Upper lobe of left lung (tissue), 6 donors: ENCODE results near the gene CTCF. TPM values are rescaled to one million over a fixed set of nuclear protein-coding genes. Genes with fewer than 3 reads are reported as not detected.

Experiments used
- ATAC-seq, 2 donors: fragments of 200-7000 bp; cut with Tn5 transposase; one replicate each; pipeline ENCODE4 v1.9.1; 2022; ENCODE audit warnings: mild to moderate bottlenecking in 2 of 2, moderate library complexity in 2 of 2; ENCODE audit not compliant: low FRiP score in 2 of 2
- DNase-seq, 2 donors: peaks; one replicate each; pipeline ENCODE4 v3.0.0-alpha.2; 2019 to 2020
- H3K27ac ChIP-seq, 4 donors: fragments of 200-600 bp; sonication (generic); one replicate each; pipeline ENCODE4 v1.5.1; 2016 to 2019
- H3K27me3 ChIP-seq, 4 donors: fragments of 200-600 bp; sonication (generic); one replicate each; pipeline ENCODE4 v1.5.1; 2017 to 2019
- H3K36me3 ChIP-seq, 4 donors: fragments of 200-600 bp; sonication (generic); one replicate each; pipeline ENCODE4 v1.5.1; 2016 to 2019
- H3K4me1 ChIP-seq, 4 donors: fragments of 200-600 bp; sonication (generic); one replicate each; pipeline ENCODE4 v1.5.1; 2018 to 2019
- H3K4me3 ChIP-seq, 4 donors: fragments of 200-600 bp; sonication (generic); one replicate each; pipeline ENCODE4 v1.5.1; 2017 to 2019; ENCODE audit warnings: mild to moderate bottlenecking in 2 of 4, moderate library complexity in 1 of 4
- H3K9me3 ChIP-seq, 4 donors: fragments of 200-600 bp; sonication (generic); one replicate each; pipeline ENCODE4 v1.5.1; 2018 to 2019
- EP300 ChIP-seq, 4 donors: sonication (generic); formaldehyde crosslinking; IDR thresholded peaks; one replicate each; pipeline ENCODE4 v1.5.1; 2017; ENCODE audit warnings: antibody characterized with exemption in 4 of 4, control low read depth in 2 of 4
- POLR2A ChIP-seq, 4 donors: fragments of 450-650 bp; IDR thresholded peaks; one replicate each; pipeline ENCODE4 v1.5.1; 2016 to 2017; ENCODE audit warnings: antibody characterized with exemption in 4 of 4, mild to moderate bottlenecking in 2 of 4
- POLR2AphosphoS5 ChIP-seq, 2 donors: sonication (generic); formaldehyde crosslinking; IDR thresholded peaks; one replicate each; pipeline ENCODE4 v1.5.1; 2017; ENCODE audit warnings: antibody characterized with exemption in 2 of 2
- WGBS, 2 donors: methylation state at CpG; one replicate each; pipeline ENCODE4 v1.1.5; 2017 to 2018; 5-methylcytosine and 5-hydroxymethylcytosine counted together
- total RNA-seq, 6 donors: library from RNA; depleted of rRNA in 4 of 6; stranded (reverse); fragments of >200 nt in 4 of 6; gene quantifications; one replicate each; pipeline versions ENCODE4 v1.1.0 to v1.2.1, GENCODE V29; 2016 to 2021
- TF ChIP-seq, protein P1 (sequence below), 6 experiments: fragments of 450-650 bp in 4 of 6; fragments of 200-600 bp in 2 of 6; sonication (generic) in 2 of 6; IDR thresholded peaks; one replicate each; pipeline ENCODE4 v1.5.1; 2016 to 2019; ENCODE audit warnings: antibody characterized with exemption in 6 of 6
- donor health status: DM: no; HTN: no; CAD: no; lungs with moderate emphysema.
- donor health status: DM: no; HTN: yes; CAD: no; lungs with severe emphysema.

Gene CTCF
- total RNA-seq, 6 donors from 2014 or later: 29.7 to 42.6 (median 34.2) TPM

GRCh38 chr16:67563708-67564468 is 1.6 kb downstream of the CTCF start:
- Histone ChIP-seq H3K4me1 (peaks cover 23 to 50% (median 29%) of the 10 kb centered on the region in 4 donors), H3K36me3 (no peaks in the 10 kb centered on the region), H3K4me3 (peak overlapping the region; percentile 72 to 95 (median 88)), H3K27ac (peak overlapping the region; percentile 98 to 100 (median 98)), H3K9me3 (no peaks in the 10 kb centered on the region), H3K27me3 (no peaks in the 10 kb centered on the region)
- DNase-seq: peak in 1 of 2 donors; percentile 76
- no peak for ATAC-seq
- 1 to 2% methylated on average over 18 to 20 of the region's 20 CpGs for WGBS, 2 donors
- TF ChIP-seq, protein P1, sequence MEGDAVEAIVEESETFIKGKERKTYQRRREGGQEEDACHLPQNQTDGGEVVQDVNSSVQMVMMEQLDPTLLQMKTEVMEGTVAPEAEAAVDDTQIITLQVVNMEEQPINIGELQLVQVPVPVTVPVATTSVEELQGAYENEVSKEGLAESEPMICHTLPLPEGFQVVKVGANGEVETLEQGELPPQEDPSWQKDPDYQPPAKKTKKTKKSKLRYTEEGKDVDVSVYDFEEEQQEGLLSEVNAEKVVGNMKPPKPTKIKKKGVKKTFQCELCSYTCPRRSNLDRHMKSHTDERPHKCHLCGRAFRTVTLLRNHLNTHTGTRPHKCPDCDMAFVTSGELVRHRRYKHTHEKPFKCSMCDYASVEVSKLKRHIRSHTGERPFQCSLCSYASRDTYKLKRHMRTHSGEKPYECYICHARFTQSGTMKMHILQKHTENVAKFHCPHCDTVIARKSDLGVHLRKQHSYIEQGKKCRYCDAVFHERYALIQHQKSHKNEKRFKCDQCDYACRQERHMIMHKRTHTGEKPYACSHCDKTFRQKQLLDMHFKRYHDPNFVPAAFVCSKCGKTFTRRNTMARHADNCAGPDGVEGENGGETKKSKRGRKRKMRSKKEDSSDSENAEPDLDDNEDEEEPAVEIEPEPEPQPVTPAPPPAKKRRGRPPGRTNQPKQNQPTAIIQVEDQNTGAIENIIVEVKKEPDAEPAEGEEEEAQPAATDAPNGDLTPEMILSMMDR (IDR thresholded peaks at IDR 0.05): no peak
- no peak for TF ChIP-seq EP300 (IDR thresholded peaks at IDR 0.05)
- peak; percentile 33 to 71 for TF ChIP-seq POLR2AphosphoS5 (IDR thresholded peaks at IDR 0.05)
- TF ChIP-seq POLR2A (IDR thresholded peaks at IDR 0.05): peak in 1 of 4 donors; percentile 8

DNA sequence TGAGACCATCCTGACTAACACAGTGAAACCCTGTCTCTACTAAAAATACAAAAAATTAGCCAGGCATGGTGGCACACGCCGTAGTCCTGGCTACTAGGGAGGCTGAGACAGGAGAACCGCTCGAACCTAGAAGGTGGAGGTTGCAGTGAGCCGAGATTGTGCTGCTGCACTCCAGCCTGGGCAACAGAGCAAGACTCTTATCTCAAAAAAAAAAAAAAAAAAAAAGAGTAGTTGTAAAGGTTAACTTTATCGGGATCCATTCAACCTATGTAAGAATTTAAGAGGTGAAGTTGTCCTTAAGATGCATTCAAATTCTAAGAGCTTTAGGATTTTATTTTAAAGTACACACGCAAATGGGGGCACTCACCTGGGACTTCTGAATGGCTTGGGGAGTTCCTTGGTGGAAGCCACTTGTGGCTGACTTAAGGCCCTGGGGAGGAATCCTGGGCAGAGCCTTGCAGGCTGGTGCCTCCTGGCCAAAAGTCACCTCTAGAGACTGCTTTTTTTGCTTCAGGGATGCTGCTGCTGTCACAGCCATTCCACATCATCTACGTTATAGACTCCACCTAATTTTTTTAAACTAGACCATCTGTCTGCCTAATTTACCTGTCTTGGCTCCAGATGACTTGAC is 3.3 kb downstream of the CTCF start:
- no peak overlapping the region for H3K27ac ChIP-seq
- ATAC-seq: no peak

GRCh38 chr16:67571464-67571863 is 9.1 kb downstream of the CTCF start:
- DNase-seq (no peak), ATAC-seq (no peak)
- Histone ChIP-seq H3K4me1 (peaks cover 0 to 24% (median 13%) of the 10 kb centered on the region in 4 donors), H3K4me3 (no peak overlapping the region), H3K27me3 (no peaks in the 10 kb centered on the region), H3K9me3 (no peaks in the 10 kb centered on the region), H3K27ac (peak overlapping the region in 2 of 4 donors; percentile 27 to 63), H3K36me3 (peaks cover 0 to 38% (median 10%) of the 10 kb centered on the region in 4 donors)
- WGBS, 2 donors: 76 to 79% methylated on average over 2 of the region's 2 CpGs
- TF ChIP-seq POLR2AphosphoS5 (IDR thresholded peaks at IDR 0.05) (no peak), EP300 (IDR thresholded peaks at IDR 0.05) (no peak), POLR2A (IDR thresholded peaks at IDR 0.05) (no peak)
- TF ChIP-seq, protein P1 (IDR thresholded peaks at IDR 0.05): no peak

More for the DNA sequence above, 3.3 kb downstream of the CTCF start:
- H3K27me3 ChIP-seq: no peaks in the 10 kb centered on the region
- no peak for TF ChIP-seq EP300 (IDR thresholded peaks at IDR 0.05)
- no peak for TF ChIP-seq POLR2AphosphoS5 (IDR thresholded peaks at IDR 0.05)
- TF ChIP-seq, protein P1 (IDR thresholded peaks at IDR 0.05): no peak
- TF ChIP-seq POLR2A (IDR thresholded peaks at IDR 0.05): no peak
- H3K36me3 ChIP-seq: no peaks in the 10 kb centered on the region
- no peaks in the 10 kb centered on the region for H3K9me3 ChIP-seq
- 92 to 93% methylated on average over 8 of the region's 8 CpGs for WGBS, 2 donors
- no peak overlapping the region for H3K4me3 ChIP-seq
- no peak for DNase-seq
- H3K4me1 ChIP-seq: peaks cover 23 to 48% (median 27%) of the 10 kb centered on the region in 4 donors

GRCh38 chr16:67571981-67572431 is 9.7 kb downstream of the CTCF start:
- peak overlapping the region in 3 of 4 donors; percentile 46 to 63 (median 57) for H3K27ac ChIP-seq
- TF ChIP-seq POLR2AphosphoS5 (IDR thresholded peaks at IDR 0.05) (no peak), EP300 (IDR thresholded peaks at IDR 0.05) (no peak), POLR2A (IDR thresholded peaks at IDR 0.05) (no peak)
- TF ChIP-seq, protein P1 (IDR thresholded peaks at IDR 0.05): no peak

More at GRCh38 chr16:67571981-67572431, 9.7 kb downstream of the CTCF start:
- ATAC-seq (no peak), DNase-seq (no peak)
- Histone ChIP-seq H3K4me1 (peaks cover 0 to 20% (median 12%) of the 10 kb centered on the region in 4 donors), H3K36me3 (peaks cover 0 to 38% (median 10%) of the 10 kb centered on the region in 4 donors), H3K9me3 (no peaks in the 10 kb centered on the region), H3K4me3 (no peak overlapping the region), H3K27me3 (no peaks in the 10 kb centered on the region)
- 61 to 67% methylated on average over 4 of the region's 4 CpGs for WGBS, 2 donors
